Measurements from ENCODE around the gene TRIM71. TPM values are rescaled to one million over a fixed set of nuclear protein-coding genes. Genes with fewer than 3 reads are reported as not detected.

Gene TRIM71
- total and polyA plus RNA-seq, 2 donors (not counting 1 experiment from before 2014, with no cell fraction given) = not detected

- Histone ChIP-seq H2AFZ (ENCODE audit: insufficient read depth, low read depth, low read length, poor library complexity, severe bottlenecking) (no peak overlapping the region), H4K20me1 (ENCODE audit: control insufficient read depth, insufficient read depth, low read length, poor library complexity, severe bottlenecking) (no peaks in the 10 kb centered on the region), H3K27me3 (replicated peaks in 1 of 4; ENCODE audit: control extremely low read depth in 1 of 4, control insufficient read depth in 3 of 4, insufficient read depth in 4 of 4, low read length in 3 of 4) (no peaks in the 10 kb centered on the region), H3K9me3 (ENCODE audit: control extremely low read depth in 1 of 3, control insufficient read depth in 2 of 3, insufficient read depth in 1 of 3, low read length in 2 of 3) (no peaks in the 10 kb centered on the region), H3K36me3 (replicated peaks in 1 of 2; ENCODE audit: control extremely low read depth in 1 of 2, control insufficient read depth in 1 of 2, extremely low read depth in 1 of 2, insufficient read depth in 2 of 2, low read length in 1 of 2) (no peaks in the 10 kb centered on the region), H3K27ac (ENCODE audit: low read length in 2 of 2) (no peak overlapping the region), H3K9ac (ENCODE audit: low read length) (no peak overlapping the region), H3K79me2 (ENCODE audit: control insufficient read depth, insufficient read depth, low read length) (no peaks in the 10 kb centered on the region), H3K4me3 (ENCODE audit: control extremely low read depth in 1 of 5, extremely low read depth in 1 of 5, insufficient read depth in 1 of 5, low read depth in 2 of 5, low read length in 4 of 5) (no peak overlapping the region), H3K4me2 (replicated peaks; ENCODE audit: low read depth, low read length, poor library complexity, severe bottlenecking) (no peak overlapping the region), H3K4me1 (ENCODE audit: control insufficient read depth in 2 of 2, insufficient read depth in 2 of 2, low read length in 2 of 2) (no peaks in the 10 kb centered on the region)
- Mint-ChIP-seq H3K4me1 (no peaks in the 10 kb centered on the region), H3K27me3 (peaks cover 35% of the 10 kb centered on the region), H3K9me3 (ENCODE audit: insufficient read depth) (no peaks in the 10 kb centered on the region), H3K4me3 (no peak overlapping the region), H3K27ac (no peak overlapping the region)
- intact Hi-C loops (cut with micrococcal nuclease) = no loop called here
- ATAC-seq (ENCODE audit: low read depth) (no peak), DNase-seq (no peak)
- WGBS (ENCODE audit: insufficient coverage) = 100% methylated on average over 3 of the region's 4 CpGs
- CTCF ChIA-PET = no interaction called here
- TF ChIP-seq EZH2 (IDR thresholded peaks at IDR 0.05; ENCODE audit: borderline replicate concordance, insufficient read depth, low read depth, low read length, poor library complexity, severe bottlenecking) = no peak
- TF ChIP-seq CTCF (IDR thresholded peaks at IDR 0.05) = no peak
- POLR2A ChIA-PET = no interaction called here
Observed at GRCh38 chr3:32831062-32831461, 13.3 kb downstream of the TRIM71 start.

GRCh38 chr3:32831791-32832190 lies 14.0 kb downstream of the TRIM71 start:
- Histone ChIP-seq H3K27ac (ENCODE audit: low read length in 2 of 2) (no peak overlapping the region), H3K9me3 (ENCODE audit: control extremely low read depth in 1 of 3, control insufficient read depth in 2 of 3, insufficient read depth in 1 of 3, low read length in 2 of 3) (no peaks in the 10 kb centered on the region), H3K27me3 (replicated peaks in 1 of 4; ENCODE audit: control extremely low read depth in 1 of 4, control insufficient read depth in 3 of 4, insufficient read depth in 4 of 4, low read length in 3 of 4) (no peaks in the 10 kb centered on the region), H3K4me3 (ENCODE audit: control extremely low read depth in 1 of 5, extremely low read depth in 1 of 5, insufficient read depth in 1 of 5, low read depth in 2 of 5, low read length in 4 of 5) (no peak overlapping the region), H3K4me1 (ENCODE audit: control insufficient read depth in 2 of 2, insufficient read depth in 2 of 2, low read length in 2 of 2) (no peaks in the 10 kb centered on the region), H3K9ac (ENCODE audit: low read length) (no peak overlapping the region), H3K36me3 (replicated peaks in 1 of 2; ENCODE audit: control extremely low read depth in 1 of 2, control insufficient read depth in 1 of 2, extremely low read depth in 1 of 2, insufficient read depth in 2 of 2, low read length in 1 of 2) (no peaks in the 10 kb centered on the region), H3K79me2 (ENCODE audit: control insufficient read depth, insufficient read depth, low read length) (no peaks in the 10 kb centered on the region), H3K4me2 (replicated peaks; ENCODE audit: low read depth, low read length, poor library complexity, severe bottlenecking) (no peak overlapping the region), H2AFZ (ENCODE audit: insufficient read depth, low read depth, low read length, poor library complexity, severe bottlenecking) (no peak overlapping the region), H4K20me1 (ENCODE audit: control insufficient read depth, insufficient read depth, low read length, poor library complexity, severe bottlenecking) (no peaks in the 10 kb centered on the region)
- Mint-ChIP-seq H3K27ac (no peak overlapping the region), H3K4me3 (no peak overlapping the region), H3K9me3 (ENCODE audit: insufficient read depth) (no peaks in the 10 kb centered on the region), H3K27me3 (peaks cover 36% of the 10 kb centered on the region), H3K4me1 (no peaks in the 10 kb centered on the region)
- ChIA-PET CTCF (no interaction called here), POLR2A (no interaction called here)
- TF ChIP-seq CTCF (IDR thresholded peaks at IDR 0.05) (no peak), EZH2 (IDR thresholded peaks at IDR 0.05; ENCODE audit: borderline replicate concordance, insufficient read depth, low read depth, low read length, poor library complexity, severe bottlenecking) (no peak)
- WGBS (ENCODE audit: insufficient coverage) = 0% methylated on average over 2 of the region's 2 CpGs
- ATAC-seq (ENCODE audit: low read depth) = no peak
- no peak for DNase-seq
- intact Hi-C loops (cut with micrococcal nuclease) = no loop called here
